ENCODE results near the gene TAF13. TPM values are rescaled to one million over a fixed set of nuclear protein-coding genes. Genes with fewer than 3 reads are reported as not detected.
"Not testable (repeated sequence)": the region's sequence is repeated elsewhere in the genome, so short reads cannot be mapped to it uniquely, and the experiment has no call there.

TAF13 gene
- total RNA-seq, 2 experiments from 2014 or later: 25.9 to 26.5 TPM

DNA sequence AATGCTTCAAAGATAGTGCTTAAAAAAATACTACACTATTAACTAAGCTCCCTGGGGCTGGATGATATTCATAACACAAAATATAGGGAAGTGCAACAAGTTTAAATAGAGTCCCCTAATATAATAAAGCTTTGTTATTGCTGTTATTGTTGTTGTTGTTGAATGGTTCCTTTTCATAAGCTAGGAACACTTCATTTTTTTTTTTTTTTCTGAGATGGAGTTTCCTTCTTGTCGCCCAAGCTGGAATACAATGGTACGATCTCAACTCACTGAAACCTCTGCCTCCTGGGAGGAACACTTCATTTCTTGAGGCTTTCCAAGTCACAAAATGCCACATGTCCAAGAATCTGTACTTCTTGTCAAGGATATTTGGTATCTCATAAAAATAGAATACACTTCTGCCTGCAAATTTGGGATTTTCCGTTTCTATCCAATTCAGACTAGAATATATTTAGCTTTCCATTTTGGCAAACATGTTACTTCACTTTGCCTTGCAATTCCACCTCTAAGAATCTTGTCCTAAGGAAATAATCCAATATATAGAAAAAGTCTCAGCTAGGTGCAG lies 55.0 kb downstream of the TAF13 start:
- POLR2A ChIA-PET: no interaction called here
- Mint-ChIP-seq H3K9me3 (no peaks in the 10 kb centered on the region), H3K36me3 (ENCODE audit: low read depth) (peaks cover 53% of the 10 kb centered on the region), H3K27ac (no peak overlapping the region), H3K27me3 (no peaks in the 10 kb centered on the region), H3K4me1 (ENCODE audit: low read depth) (peaks cover 6% of the 10 kb centered on the region), H3K4me3 (no peak overlapping the region)
- H3K36me3 ChIP-seq (ENCODE audit: insufficient read depth, low read length): peaks cover 23% of the 10 kb centered on the region
- CTCF ChIA-PET: interaction anchor here (0.8 kb wide), 1 partner anchor 14 kb away, joined by 3 read pairs; no protein-coding TSS in a partner anchor
- H3K4me3 ChIP-seq (ENCODE audit: low read length): no peak overlapping the region
- ATAC-seq (ENCODE audit: poor library complexity): no peak
- intact Hi-C loops (cut with DNase I, micrococcal nuclease): no loop called here
- H3K4me1 ChIP-seq (ENCODE audit: insufficient read depth, low read length): no peaks in the 10 kb centered on the region
- H3K27me3 ChIP-seq (ENCODE audit: control insufficient read depth in 1 of 2, insufficient read depth in 2 of 2, low read length in 2 of 2): no peaks in the 10 kb centered on the region
- peaks cover 0 to 3% of the 10 kb centered on the region in 2 experiments for H3K9me3 ChIP-seq (ENCODE audit: control insufficient read depth in 1 of 2, insufficient read depth in 1 of 2, low read length in 2 of 2)
- no peak for DNase-seq
- TF ChIP-seq, protein P1, sequence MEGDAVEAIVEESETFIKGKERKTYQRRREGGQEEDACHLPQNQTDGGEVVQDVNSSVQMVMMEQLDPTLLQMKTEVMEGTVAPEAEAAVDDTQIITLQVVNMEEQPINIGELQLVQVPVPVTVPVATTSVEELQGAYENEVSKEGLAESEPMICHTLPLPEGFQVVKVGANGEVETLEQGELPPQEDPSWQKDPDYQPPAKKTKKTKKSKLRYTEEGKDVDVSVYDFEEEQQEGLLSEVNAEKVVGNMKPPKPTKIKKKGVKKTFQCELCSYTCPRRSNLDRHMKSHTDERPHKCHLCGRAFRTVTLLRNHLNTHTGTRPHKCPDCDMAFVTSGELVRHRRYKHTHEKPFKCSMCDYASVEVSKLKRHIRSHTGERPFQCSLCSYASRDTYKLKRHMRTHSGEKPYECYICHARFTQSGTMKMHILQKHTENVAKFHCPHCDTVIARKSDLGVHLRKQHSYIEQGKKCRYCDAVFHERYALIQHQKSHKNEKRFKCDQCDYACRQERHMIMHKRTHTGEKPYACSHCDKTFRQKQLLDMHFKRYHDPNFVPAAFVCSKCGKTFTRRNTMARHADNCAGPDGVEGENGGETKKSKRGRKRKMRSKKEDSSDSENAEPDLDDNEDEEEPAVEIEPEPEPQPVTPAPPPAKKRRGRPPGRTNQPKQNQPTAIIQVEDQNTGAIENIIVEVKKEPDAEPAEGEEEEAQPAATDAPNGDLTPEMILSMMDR (IDR thresholded peaks at IDR 0.05): no peak
- no peak overlapping the region for H3K27ac ChIP-seq (ENCODE audit: low read depth in 1 of 2, low read length in 2 of 2)

DNA sequence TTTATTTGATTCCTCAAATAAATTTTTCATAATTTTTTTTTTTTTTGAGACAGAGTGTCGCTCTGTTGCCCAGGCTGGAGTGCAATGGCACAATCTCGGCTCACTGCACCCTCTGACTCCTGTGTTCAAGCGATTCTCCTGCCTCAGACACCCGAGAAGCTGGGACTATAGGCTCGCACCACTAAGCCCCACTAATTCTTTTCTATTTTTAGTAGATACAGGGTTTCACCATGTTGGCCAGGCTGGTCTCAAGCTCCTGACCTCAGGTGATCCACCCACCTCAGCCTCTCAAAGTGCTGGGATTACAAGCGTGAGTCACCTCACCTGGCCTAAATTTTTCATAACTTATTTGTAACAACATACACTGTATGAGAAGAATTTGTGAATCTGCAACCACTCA lies 58.1 kb downstream of the TAF13 start:
- H3K36me3 ChIP-seq (ENCODE audit: insufficient read depth, low read length): peaks cover 27% of the 10 kb centered on the region
- H3K9me3 ChIP-seq (ENCODE audit: control insufficient read depth in 1 of 2, insufficient read depth in 1 of 2, low read length in 2 of 2); H3K27me3 ChIP-seq (ENCODE audit: control insufficient read depth in 1 of 2, insufficient read depth in 2 of 2, low read length in 2 of 2); CTCF ChIA-PET; H3K4me3 ChIP-seq (ENCODE audit: low read length); H3K9me3 Mint-ChIP-seq; H3K4me3 Mint-ChIP-seq; intact Hi-C loops (cut with DNase I, micrococcal nuclease); H3K4me1 Mint-ChIP-seq (ENCODE audit: low read depth); H3K27ac ChIP-seq (ENCODE audit: low read depth in 1 of 2, low read length in 2 of 2); DNase-seq; H3K27me3 Mint-ChIP-seq; ATAC-seq (ENCODE audit: poor library complexity); H3K27ac Mint-ChIP-seq; POLR2A ChIA-PET; H3K4me1 ChIP-seq (ENCODE audit: insufficient read depth, low read length): not testable (repeated sequence)
- H3K36me3 Mint-ChIP-seq (ENCODE audit: low read depth): peaks cover 58% of the 10 kb centered on the region

DNA sequence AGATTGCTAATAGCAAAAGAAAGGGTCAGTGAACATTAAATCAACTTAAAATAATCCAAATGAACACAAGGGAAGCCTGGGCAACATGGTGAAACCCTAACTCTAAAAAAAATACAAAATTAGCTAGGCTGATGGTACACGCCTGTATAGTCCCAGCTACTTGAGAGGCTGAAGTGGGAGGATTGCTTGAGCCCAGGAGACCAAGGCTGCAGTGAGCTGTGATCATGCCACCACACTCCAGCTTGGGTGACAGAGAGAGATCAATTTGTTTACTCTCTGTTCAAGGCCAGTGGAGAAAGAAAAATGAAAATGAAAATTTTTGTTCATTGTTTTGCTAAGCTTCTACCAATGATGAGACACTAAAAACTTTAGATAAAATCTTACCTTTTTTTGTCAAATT lies 58.7 kb downstream of the TAF13 start:
- intact Hi-C loops (cut with DNase I, micrococcal nuclease): no loop called here

More for the DNA sequence above, 58.7 kb downstream of the TAF13 start:
- no peaks in the 10 kb centered on the region for H3K9me3 Mint-ChIP-seq
- ChIA-PET CTCF (no interaction called here), POLR2A (interaction anchor here (0.7 kb wide), 1 partner anchor 83 kb away, joined by 3 read pairs; no protein-coding TSS in a partner anchor)
- no peaks in the 10 kb centered on the region for H3K27me3 ChIP-seq (ENCODE audit: control insufficient read depth in 1 of 2, insufficient read depth in 2 of 2, low read length in 2 of 2)
- H3K4me1 ChIP-seq (ENCODE audit: insufficient read depth, low read length): no peaks in the 10 kb centered on the region
- H3K4me3 Mint-ChIP-seq: no peak overlapping the region
- TF ChIP-seq, protein P1 (IDR thresholded peaks at IDR 0.05): no peak
- ATAC-seq (ENCODE audit: poor library complexity) (no peak), DNase-seq (no peak)
- no peak overlapping the region for H3K27ac Mint-ChIP-seq
- H3K27ac ChIP-seq (ENCODE audit: low read depth in 1 of 2, low read length in 2 of 2): no peak overlapping the region
- peaks cover 58% of the 10 kb centered on the region for H3K36me3 Mint-ChIP-seq (ENCODE audit: low read depth)
- no peaks in the 10 kb centered on the region for H3K27me3 Mint-ChIP-seq
- H3K4me1 Mint-ChIP-seq (ENCODE audit: low read depth): no peaks in the 10 kb centered on the region
- peaks cover 30% of the 10 kb centered on the region for H3K36me3 ChIP-seq (ENCODE audit: insufficient read depth, low read length)
- H3K4me3 ChIP-seq (ENCODE audit: low read length): no peak overlapping the region
- peaks cover 0 to 3% of the 10 kb centered on the region in 2 experiments for H3K9me3 ChIP-seq (ENCODE audit: control insufficient read depth in 1 of 2, insufficient read depth in 1 of 2, low read length in 2 of 2)

Other genes starting within 250 kb of the TAF13 start
- gene AKNAD1, start 218.9 kb downstream of the TAF13 start, total RNA-seq: not detected
- gene GPSM2, start 199.0 kb downstream of the TAF13 start, total RNA-seq: under 1 TPM; 0.33 to 0.36 TPM
- 1 to 10 TPM; 8.6 to 9.1 TPM for gene CLCC1, start 112.5 kb downstream of the TAF13 start, total RNA-seq
- gene WDR47, start 33.9 kb downstream of the TAF13 start, total RNA-seq: 10 to 100 TPM; 16.2 to 18.7 TPM
- gene TMEM167B, start 14.8 kb upstream of the TAF13 start, total RNA-seq: 10 to 100 TPM; 70.2 to 71.0 TPM
- gene ELAPOR1, start 38.1 kb upstream of the TAF13 start, total RNA-seq: 10 to 100 TPM; 14.2 to 16.1 TPM
- gene SARS1, start 137.9 kb upstream of the TAF13 start, total RNA-seq: 100 to 1,000 TPM; 122 to 131 TPM
- gene CELSR2, start 173.5 kb upstream of the TAF13 start, total RNA-seq: 1 to 10 TPM; 3.6 TPM
- under 1 TPM; 0.22 to 0.91 TPM for gene PSRC1, start 207.1 kb upstream of the TAF13 start, total RNA-seq
- not detected for gene MYBPHL, start 231.0 kb upstream of the TAF13 start, total RNA-seq